WTC11 (cell line): ENCODE measurements around the gene VAMP2.

Experiments
- EMX1 ChIP-seq: fragments of 250-450 bp; sonication (Bioruptor Pico); IDR thresholded peaks from 2 replicates; pipeline ENCODE4 v1.8.0; 2021; ENCODE audit warnings: mild to moderate bottlenecking
- ESRRA ChIP-seq: sonication (generic); formaldehyde crosslinking; IDR thresholded peaks from 2 replicates; pipeline ENCODE4 v1.8.1; 2022; ENCODE audit warnings: mild to moderate bottlenecking, missing genetic modification reagents, borderline replicate concordance
- NR2C2 ChIP-seq: sonication (generic); formaldehyde crosslinking; IDR thresholded peaks from 2 replicates; pipeline ENCODE4 v1.8.0; 2022; ENCODE audit warnings: mild to moderate bottlenecking, missing genetic modification reagents
- TCF7 ChIP-seq: sonication (generic); formaldehyde crosslinking; IDR thresholded peaks from 2 replicates; pipeline ENCODE4 v1.8.0; 2022; ENCODE audit warnings: mild to moderate bottlenecking, low read depth, missing genetic modification reagents, moderate library complexity
- TF ChIP-seq, protein P1 (sequence below): fragments of 200-600 bp; IDR thresholded peaks from 2 replicates; pipeline ENCODE4 v1.8.0; 2022; ENCODE audit warnings: antibody characterized with exemption
- TF ChIP-seq, protein P2 (sequence below): sonication (generic); formaldehyde crosslinking; IDR thresholded peaks from 2 replicates; pipeline ENCODE4 v1.8.1; 2023; ENCODE audit warnings: mild to moderate bottlenecking, missing genetic modification reagents, borderline replicate concordance
- TF ChIP-seq, protein P3 (sequence below): sonication (generic); formaldehyde crosslinking; IDR thresholded peaks from 2 replicates; pipeline ENCODE4 v1.8.0; 2022; ENCODE audit warnings: missing genetic modification reagents
- TF ChIP-seq, protein P4 (sequence below): sonication (generic); formaldehyde crosslinking; IDR thresholded peaks from 2 replicates; pipeline ENCODE4 v1.8.0; 2022; ENCODE audit warnings: mild to moderate bottlenecking, missing genetic modification reagents
- TF ChIP-seq, protein P5 (sequence below): sonication (generic); formaldehyde crosslinking; IDR thresholded peaks from 2 replicates; pipeline ENCODE4 v1.8.1; 2023; ENCODE audit warnings: mild to moderate bottlenecking, missing genetic modification reagents

DNA sequence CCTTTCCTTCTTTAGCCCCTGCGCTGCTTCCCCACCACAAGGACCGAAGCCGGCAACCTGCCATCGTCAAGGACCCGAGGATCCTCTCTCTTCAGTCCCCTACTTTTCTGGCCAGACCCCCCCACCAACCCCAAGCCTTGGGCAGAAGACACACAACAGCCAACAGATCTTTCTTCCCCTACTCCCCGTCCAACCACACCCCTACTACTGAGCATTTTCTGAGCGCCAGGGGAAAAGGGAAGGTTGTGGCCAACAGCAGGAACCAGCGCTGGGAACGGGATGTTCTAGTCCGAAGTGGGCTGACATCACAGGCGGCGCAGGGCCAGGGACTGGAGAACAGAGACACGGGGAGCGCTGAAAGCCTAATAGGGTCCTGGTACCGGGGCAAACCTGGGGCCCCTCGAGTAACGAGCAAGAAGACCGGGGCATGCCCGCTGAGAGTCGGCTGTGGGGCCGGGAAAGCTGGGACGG, 11.1 kb downstream of the VAMP2 start:
- TF ChIP-seq, protein P1, sequence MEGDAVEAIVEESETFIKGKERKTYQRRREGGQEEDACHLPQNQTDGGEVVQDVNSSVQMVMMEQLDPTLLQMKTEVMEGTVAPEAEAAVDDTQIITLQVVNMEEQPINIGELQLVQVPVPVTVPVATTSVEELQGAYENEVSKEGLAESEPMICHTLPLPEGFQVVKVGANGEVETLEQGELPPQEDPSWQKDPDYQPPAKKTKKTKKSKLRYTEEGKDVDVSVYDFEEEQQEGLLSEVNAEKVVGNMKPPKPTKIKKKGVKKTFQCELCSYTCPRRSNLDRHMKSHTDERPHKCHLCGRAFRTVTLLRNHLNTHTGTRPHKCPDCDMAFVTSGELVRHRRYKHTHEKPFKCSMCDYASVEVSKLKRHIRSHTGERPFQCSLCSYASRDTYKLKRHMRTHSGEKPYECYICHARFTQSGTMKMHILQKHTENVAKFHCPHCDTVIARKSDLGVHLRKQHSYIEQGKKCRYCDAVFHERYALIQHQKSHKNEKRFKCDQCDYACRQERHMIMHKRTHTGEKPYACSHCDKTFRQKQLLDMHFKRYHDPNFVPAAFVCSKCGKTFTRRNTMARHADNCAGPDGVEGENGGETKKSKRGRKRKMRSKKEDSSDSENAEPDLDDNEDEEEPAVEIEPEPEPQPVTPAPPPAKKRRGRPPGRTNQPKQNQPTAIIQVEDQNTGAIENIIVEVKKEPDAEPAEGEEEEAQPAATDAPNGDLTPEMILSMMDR = no peak
- TF ChIP-seq, protein P2, sequence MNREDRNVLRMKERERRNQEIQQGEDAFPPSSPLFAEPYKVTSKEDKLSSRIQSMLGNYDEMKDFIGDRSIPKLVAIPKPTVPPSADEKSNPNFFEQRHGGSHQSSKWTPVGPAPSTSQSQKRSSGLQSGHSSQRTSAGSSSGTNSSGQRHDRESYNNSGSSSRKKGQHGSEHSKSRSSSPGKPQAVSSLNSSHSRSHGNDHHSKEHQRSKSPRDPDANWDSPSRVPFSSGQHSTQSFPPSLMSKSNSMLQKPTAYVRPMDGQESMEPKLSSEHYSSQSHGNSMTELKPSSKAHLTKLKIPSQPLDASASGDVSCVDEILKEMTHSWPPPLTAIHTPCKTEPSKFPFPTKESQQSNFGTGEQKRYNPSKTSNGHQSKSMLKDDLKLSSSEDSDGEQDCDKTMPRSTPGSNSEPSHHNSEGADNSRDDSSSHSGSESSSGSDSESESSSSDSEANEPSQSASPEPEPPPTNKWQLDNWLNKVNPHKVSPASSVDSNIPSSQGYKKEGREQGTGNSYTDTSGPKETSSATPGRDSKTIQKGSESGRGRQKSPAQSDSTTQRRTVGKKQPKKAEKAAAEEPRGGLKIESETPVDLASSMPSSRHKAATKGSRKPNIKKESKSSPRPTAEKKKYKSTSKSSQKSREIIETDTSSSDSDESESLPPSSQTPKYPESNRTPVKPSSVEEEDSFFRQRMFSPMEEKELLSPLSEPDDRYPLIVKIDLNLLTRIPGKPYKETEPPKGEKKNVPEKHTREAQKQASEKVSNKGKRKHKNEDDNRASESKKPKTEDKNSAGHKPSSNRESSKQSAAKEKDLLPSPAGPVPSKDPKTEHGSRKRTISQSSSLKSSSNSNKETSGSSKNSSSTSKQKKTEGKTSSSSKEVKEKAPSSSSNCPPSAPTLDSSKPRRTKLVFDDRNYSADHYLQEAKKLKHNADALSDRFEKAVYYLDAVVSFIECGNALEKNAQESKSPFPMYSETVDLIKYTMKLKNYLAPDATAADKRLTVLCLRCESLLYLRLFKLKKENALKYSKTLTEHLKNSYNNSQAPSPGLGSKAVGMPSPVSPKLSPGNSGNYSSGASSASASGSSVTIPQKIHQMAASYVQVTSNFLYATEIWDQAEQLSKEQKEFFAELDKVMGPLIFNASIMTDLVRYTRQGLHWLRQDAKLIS (CRISPR knock-in tag) = no peak
- TF ChIP-seq NR2C2 (CRISPR knock-in tag) (no peak), ESRRA (CRISPR knock-in tag) (no peak), TCF7 (CRISPR knock-in tag) (peak; percentile 23; the same call in 1 of the 2 replicates), EMX1 (CRISPR knock-in tag) (no peak)
- TF ChIP-seq, protein P3, sequence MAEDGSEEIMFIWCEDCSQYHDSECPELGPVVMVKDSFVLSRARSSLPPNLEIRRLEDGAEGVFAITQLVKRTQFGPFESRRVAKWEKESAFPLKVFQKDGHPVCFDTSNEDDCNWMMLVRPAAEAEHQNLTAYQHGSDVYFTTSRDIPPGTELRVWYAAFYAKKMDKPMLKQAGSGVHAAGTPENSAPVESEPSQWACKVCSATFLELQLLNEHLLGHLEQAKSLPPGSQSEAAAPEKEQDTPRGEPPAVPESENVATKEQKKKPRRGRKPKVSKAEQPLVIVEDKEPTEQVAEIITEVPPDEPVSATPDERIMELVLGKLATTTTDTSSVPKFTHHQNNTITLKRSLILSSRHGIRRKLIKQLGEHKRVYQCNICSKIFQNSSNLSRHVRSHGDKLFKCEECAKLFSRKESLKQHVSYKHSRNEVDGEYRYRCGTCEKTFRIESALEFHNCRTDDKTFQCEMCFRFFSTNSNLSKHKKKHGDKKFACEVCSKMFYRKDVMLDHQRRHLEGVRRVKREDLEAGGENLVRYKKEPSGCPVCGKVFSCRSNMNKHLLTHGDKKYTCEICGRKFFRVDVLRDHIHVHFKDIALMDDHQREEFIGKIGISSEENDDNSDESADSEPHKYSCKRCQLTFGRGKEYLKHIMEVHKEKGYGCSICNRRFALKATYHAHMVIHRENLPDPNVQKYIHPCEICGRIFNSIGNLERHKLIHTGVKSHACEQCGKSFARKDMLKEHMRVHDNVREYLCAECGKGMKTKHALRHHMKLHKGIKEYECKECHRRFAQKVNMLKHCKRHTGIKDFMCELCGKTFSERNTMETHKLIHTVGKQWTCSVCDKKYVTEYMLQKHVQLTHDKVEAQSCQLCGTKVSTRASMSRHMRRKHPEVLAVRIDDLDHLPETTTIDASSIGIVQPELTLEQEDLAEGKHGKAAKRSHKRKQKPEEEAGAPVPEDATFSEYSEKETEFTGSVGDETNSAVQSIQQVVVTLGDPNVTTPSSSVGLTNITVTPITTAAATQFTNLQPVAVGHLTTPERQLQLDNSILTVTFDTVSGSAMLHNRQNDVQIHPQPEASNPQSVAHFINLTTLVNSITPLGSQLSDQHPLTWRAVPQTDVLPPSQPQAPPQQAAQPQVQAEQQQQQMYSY (CRISPR knock-in tag) = no peak
- TF ChIP-seq, protein P4, sequence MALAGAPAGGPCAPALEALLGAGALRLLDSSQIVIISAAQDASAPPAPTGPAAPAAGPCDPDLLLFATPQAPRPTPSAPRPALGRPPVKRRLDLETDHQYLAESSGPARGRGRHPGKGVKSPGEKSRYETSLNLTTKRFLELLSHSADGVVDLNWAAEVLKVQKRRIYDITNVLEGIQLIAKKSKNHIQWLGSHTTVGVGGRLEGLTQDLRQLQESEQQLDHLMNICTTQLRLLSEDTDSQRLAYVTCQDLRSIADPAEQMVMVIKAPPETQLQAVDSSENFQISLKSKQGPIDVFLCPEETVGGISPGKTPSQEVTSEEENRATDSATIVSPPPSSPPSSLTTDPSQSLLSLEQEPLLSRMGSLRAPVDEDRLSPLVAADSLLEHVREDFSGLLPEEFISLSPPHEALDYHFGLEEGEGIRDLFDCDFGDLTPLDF (CRISPR knock-in tag) = no peak
- TF ChIP-seq, protein P5, sequence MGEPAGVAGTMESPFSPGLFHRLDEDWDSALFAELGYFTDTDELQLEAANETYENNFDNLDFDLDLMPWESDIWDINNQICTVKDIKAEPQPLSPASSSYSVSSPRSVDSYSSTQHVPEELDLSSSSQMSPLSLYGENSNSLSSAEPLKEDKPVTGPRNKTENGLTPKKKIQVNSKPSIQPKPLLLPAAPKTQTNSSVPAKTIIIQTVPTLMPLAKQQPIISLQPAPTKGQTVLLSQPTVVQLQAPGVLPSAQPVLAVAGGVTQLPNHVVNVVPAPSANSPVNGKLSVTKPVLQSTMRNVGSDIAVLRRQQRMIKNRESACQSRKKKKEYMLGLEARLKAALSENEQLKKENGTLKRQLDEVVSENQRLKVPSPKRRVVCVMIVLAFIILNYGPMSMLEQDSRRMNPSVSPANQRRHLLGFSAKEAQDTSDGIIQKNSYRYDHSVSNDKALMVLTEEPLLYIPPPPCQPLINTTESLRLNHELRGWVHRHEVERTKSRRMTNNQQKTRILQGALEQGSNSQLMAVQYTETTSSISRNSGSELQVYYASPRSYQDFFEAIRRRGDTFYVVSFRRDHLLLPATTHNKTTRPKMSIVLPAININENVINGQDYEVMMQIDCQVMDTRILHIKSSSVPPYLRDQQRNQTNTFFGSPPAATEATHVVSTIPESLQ = no peak
